GM20000 (cell line): ENCODE measurements around the gene PRPF8.

ENCODE experiments used
- DNase-seq: peaks from one replicate; pipeline ENCODE4 v3.0.0; 2012; ENCODE audit warnings: low spot score
- TF ChIP-seq, protein P1 (sequence below): IDR thresholded peaks from 2 replicates; pipeline ENCODE4 v1.5.1; 2012; ENCODE audit warnings: mild to moderate bottlenecking, control low read depth; ENCODE audit errors: extremely low read depth, missing control alignments

PRPF8 gene

DNA sequence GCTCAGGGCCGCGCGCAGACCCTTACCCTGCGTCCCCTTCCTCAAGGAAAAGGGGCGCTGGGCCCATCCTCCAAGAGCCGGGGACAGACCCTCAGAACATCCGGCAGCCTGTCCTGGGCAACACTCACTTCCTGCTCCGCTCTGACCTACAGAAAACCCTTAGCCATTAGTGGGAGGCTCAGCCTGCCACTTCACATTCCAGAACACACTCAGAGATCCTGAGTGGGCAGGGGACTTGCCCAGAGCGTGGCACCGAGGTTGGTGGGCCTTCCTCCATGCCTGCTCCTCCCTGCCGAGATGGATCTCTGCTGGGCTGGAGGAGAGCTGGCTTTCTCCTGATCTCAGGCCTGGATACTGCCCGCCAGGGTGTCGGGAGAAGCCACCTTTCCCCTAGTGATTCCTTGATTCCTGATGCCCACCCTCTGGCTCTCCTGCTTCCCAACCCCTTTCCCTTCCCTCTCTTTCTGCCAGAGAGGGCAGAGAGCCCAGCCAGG is 40.6 kb downstream of the PRPF8 start:
- TF ChIP-seq, protein P1, sequence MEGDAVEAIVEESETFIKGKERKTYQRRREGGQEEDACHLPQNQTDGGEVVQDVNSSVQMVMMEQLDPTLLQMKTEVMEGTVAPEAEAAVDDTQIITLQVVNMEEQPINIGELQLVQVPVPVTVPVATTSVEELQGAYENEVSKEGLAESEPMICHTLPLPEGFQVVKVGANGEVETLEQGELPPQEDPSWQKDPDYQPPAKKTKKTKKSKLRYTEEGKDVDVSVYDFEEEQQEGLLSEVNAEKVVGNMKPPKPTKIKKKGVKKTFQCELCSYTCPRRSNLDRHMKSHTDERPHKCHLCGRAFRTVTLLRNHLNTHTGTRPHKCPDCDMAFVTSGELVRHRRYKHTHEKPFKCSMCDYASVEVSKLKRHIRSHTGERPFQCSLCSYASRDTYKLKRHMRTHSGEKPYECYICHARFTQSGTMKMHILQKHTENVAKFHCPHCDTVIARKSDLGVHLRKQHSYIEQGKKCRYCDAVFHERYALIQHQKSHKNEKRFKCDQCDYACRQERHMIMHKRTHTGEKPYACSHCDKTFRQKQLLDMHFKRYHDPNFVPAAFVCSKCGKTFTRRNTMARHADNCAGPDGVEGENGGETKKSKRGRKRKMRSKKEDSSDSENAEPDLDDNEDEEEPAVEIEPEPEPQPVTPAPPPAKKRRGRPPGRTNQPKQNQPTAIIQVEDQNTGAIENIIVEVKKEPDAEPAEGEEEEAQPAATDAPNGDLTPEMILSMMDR: no peak
- DNase-seq: peak; percentile 67

DNA sequence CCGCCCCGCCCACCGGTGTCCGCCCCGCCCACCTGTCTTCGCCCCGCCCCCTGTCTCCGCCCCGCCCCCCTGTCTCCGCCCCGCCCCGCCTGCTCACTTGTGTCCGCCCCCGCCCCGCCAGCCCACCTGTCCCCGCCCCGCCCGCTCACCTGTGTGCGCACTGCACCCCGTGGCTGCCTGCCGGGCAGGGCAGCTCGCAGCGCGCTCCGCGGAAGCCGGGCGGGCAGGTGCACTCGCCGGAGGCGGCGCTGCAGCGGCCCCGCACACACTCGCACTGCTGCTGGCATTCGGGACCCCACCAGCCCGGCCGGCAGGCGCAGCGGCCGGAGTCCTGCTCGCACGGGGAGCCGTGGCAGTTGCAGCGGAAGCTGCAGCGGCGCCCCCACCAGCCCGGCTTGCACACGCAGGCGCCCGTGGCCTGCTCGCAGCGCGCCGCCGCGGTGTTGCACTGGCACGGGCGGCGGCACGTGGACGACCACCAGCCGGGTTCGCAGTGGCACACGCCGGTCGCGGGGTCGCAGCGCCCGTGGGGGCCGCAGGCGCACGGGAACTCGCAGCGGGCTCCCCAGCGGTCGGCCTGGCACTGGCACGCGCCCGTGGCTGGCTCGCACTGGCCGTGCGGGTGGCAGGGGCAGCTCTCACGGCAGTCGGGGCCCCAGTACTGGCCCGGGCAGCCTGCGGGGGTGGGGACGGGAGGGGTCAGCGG is 41.2 kb downstream of the PRPF8 start:
- DNase-seq: peak; percentile 87
- TF ChIP-seq, protein P1: no peak

DNA sequence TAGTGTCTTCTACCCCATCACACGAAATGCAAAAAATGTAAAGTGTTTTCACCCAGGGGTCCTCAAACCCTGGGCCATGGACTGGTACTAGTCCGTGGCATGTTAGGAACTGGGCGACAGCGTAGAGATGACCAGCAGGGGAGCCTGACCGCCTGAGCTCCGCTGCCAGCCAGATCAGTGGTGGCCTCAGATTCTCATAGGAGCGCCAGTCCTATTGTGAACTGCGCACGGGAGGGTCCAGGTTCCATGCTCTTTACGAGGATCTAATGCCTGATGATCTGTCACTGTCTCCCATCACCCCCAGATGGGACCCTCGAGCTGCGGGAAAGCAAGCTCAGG is 43.6 kb downstream of the PRPF8 start:
- TF ChIP-seq, protein P1: no peak
- DNase-seq: no peak

DNA sequence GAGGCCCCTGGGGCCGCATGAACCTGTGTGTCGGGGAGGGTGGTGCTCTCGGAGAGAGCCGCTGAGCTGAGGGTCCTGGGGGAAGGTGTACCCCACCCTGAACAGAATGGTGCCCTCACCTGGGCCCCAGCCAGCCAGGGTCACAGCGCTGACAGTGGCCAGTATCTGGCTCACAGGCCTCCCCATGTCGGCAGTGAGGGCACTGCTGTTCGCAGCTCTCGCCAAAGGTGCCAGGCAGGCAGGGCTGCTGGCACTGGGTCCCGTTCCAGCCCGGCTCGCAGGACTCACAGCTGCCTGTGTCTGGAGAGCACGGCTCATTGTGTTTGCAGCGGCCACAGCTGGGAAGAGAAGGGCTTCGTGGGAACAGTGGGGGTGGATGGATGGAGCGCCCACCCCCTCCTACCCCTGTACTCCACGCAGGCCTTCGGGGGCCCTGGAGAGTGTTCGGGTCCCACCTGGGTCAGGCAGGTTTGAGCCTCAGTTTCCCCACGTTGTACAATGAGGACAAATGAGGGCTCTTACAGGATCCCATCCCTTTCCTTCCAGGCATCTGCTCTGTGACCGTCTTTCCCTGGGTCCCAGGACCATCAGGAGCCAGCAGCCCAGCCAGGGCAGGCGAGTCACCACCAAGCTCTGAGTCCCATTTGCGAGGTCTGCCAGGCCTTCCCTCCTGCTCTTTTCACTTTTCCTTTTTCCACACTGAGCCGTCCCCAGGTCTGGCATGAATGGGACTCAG is 44.2 kb downstream of the PRPF8 start:
- TF ChIP-seq, protein P1: no peak
- no peak for DNase-seq

DNA sequence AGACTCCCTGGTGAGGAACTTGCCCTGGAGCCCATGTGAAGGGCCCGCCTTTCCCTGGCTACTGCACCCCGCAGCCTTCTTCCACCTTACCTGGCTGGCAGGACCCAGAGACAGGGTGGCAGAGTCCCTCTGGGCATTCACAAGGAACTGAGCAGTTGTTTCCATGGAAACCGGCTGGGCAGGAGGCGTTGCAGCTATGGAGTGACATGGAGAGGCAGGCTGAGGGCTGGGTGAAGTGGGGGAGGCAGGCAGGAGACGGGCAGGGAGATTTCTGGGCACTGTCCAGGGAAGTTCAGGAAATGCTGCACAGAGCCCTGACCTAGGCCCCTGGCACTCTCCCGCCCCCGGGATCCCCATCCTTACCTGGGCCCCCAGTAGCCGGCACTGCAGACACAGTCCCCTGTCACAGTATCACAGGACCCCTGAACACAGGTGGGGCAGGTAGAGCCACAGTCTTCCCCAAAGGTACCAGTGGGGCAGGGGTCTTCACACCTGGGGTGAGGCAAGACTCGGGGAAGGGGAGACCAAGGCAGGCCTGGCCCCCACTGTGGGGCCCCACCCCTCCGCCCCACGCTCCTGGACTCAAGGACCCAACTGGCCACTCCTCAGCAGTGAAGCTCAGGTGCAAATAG is 45.0 kb downstream of the PRPF8 start:
- TF ChIP-seq, protein P1: no peak
- DNase-seq: no peak

DNA sequence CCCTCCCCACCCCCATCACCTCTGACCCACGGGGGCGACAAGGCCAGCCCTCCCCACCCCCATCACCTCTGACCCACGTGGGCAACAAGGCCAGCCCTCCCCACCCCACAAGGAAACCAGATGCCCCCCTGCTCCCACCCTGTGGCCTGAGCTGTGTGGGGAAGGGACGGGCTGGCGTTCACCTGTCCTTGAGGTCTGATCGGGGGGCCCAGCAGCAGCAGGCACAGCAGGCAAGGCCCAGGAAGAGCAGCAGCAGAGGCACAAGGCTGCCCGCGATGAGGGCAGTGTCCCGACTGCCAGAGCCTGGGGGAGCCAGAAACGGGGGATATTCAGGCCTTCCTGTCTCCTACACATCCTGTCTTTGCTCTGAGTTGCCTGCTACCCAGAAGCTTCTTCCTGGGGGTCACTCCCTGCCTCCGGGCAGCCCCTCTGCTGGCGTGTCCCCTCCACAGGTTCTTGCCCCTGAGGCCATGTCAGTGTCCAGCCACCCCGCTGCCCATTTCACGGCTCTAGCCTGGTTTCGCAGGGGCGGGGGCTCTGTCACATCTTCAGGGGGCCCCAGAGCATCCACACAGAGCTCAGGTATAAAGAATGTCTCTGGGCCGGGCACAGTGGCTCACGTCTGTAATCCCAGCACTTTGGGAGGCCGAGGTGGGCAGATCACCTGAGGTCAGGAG is 45.9 kb downstream of the PRPF8 start:
- DNase-seq: no peak
- TF ChIP-seq, protein P1: no peak

DNA sequence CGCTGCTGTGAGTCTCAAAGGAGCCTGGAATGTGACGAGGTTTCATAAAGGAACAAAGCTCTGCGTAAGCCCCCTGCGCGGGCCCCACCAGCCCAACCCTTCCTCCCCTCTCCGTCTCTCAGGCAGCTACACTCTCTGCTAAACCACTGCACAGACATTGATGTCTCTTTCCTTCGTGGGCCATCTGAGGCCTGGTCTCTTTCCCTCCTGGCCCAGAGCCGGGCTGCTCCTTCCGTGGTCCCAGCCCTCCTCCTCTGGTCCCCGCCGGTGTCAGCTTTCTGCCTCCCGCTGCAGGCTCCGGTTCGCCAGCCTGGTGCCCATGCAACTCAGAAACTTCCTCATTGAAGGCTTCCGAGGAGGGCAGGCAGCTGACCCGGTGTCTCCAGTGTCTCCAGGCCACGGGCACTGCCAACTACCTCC is 46.5 kb downstream of the PRPF8 start:
- TF ChIP-seq, protein P1: no peak
- no peak for DNase-seq
